Endothelial cell of umbilical vein (primary cell): Measurements from ENCODE around the gene PCGF1. TPM values are rescaled to one million over a fixed set of nuclear protein-coding genes. Genes with fewer than 3 reads are reported as not detected.

ENCODE experiments used
- BruUV-seq: library from RNA; stranded (reverse); fragments of 400-500 nt; replicated peaks from 2 replicates; lab custom pipeline; 2021; lab: Mats Ljungman, UMichigan
- CTCF ChIA-PET: fragments of 300-600, 350-600 bp; sonication (Branson Sonifier 250); formaldehyde crosslinking; loops from one replicate; lab custom pipeline; 2021; ENCODE audit warnings: antibody characterized with exemption, inconsistent platforms; lab: Charles Lee
- POLR2A ChIA-PET: fragments of 300-600, 350-600 bp; sonication (Branson Sonifier 250); formaldehyde crosslinking; loops from one replicate; lab custom pipeline; 2021; ENCODE audit warnings: antibody characterized with exemption, inconsistent platforms; lab: Charles Lee
- DNase-seq: peaks from one replicate; pipeline ENCODE4 v3.0.0-alpha.2; 2011; ENCODE audit warnings: low read depth, low spot score
- FAIRE-seq: peaks from 2 replicates; lab custom pipeline; 2011; peaks lifted over from hg19 to GRCh38; lab: Jason Lieb, UNC
- H2AFZ ChIP-seq: 2 replicates; pipeline ENCODE4 v1.6.0; 2012; ENCODE audit warnings: low read depth, low read length, control low read depth, inconsistent platforms
- H3K27ac ChIP-seq: 2 replicates; pipeline ENCODE4 v1.5.1; 2011; ENCODE audit warnings: low read depth, mild to moderate bottlenecking, control low read depth, low read length, moderate library complexity; ENCODE audit not compliant: insufficient read depth
- H3K27me3 ChIP-seq, 2 experiments: 2 replicates each; pipeline versions ENCODE4 v1.6.0 to v1.6.1; 2011; ENCODE audit warnings: low read length in 2 of 2, mixed read lengths in 1 of 2; ENCODE audit not compliant: control insufficient read depth in 2 of 2, insufficient read depth in 2 of 2
- H3K36me3 ChIP-seq, 2 experiments: 2 replicates in 1 of 2; 3 replicates in 1 of 2; pipeline ENCODE4 v1.5.1; 2011; ENCODE audit warnings: low read length in 2 of 2, mild to moderate bottlenecking in 1 of 2, moderate library complexity in 1 of 2; ENCODE audit not compliant: control insufficient read depth in 2 of 2, insufficient read depth in 2 of 2; ENCODE audit errors: extremely low read depth in 1 of 2
- H3K4me1 ChIP-seq: 3 replicates; pipeline ENCODE4 v1.5.1; 2011; ENCODE audit warnings: mild to moderate bottlenecking, low read length; ENCODE audit not compliant: control insufficient read depth, insufficient read depth; ENCODE audit errors: extremely low read depth
- H3K4me2 ChIP-seq: 2 replicates; pipeline ENCODE4 v1.6.1; 2011; ENCODE audit warnings: low read length, control low read depth, mixed read lengths; ENCODE audit not compliant: insufficient read depth
- H3K4me3 ChIP-seq, 3 experiments: fragments of 200-600 bp in 1 of 3; sonication (generic), shearing (Covaris generic) in 1 of 3; replicated peaks in 1 of 3; 2 replicates each; pipeline ENCODE4 v1.5.1; 2011 to 2016; ENCODE audit warnings: control low read depth in 3 of 3, low read length in 3 of 3, mild to moderate bottlenecking in 2 of 3, inconsistent platforms in 1 of 3, low read depth in 1 of 3, moderate library complexity in 1 of 3; ENCODE audit not compliant: insufficient read depth in 1 of 3
- H3K79me2 ChIP-seq: 2 replicates; pipeline ENCODE4 v1.6.0; 2012; ENCODE audit warnings: low read length, inconsistent platforms; ENCODE audit not compliant: control insufficient read depth, insufficient read depth
- H3K9ac ChIP-seq: replicated peaks from 2 replicates; pipeline ENCODE3; 2011; ENCODE audit warnings: low read length, control low read depth; ENCODE audit not compliant: insufficient read depth; ENCODE audit errors: extremely low read depth
- H3K9me1 ChIP-seq: replicated peaks from 3 replicates; pipeline ENCODE4 v1.6.0; 2011; ENCODE audit warnings: mild to moderate bottlenecking, low read length; ENCODE audit not compliant: control insufficient read depth, insufficient read depth; ENCODE audit errors: extremely low read depth
- H3K9me3 ChIP-seq: replicated peaks from 2 replicates; pipeline ENCODE4 v1.5.1; 2012; ENCODE audit warnings: low read length, inconsistent platforms; ENCODE audit not compliant: control insufficient read depth, insufficient read depth
- H4K20me1 ChIP-seq: replicated peaks from 2 replicates; pipeline ENCODE3; 2011; ENCODE audit warnings: mild to moderate bottlenecking, low read length; ENCODE audit not compliant: control insufficient read depth, insufficient read depth; ENCODE audit errors: extremely low read depth
- EZH2 ChIP-seq: IDR thresholded peaks from 2 replicates; pipeline ENCODE4 v1.6.1; 2012; ENCODE audit warnings: borderline replicate concordance, low read depth, mild to moderate bottlenecking, moderate library complexity, low read length, inconsistent platforms; ENCODE audit not compliant: severe bottlenecking
- GATA2 ChIP-seq: IDR thresholded peaks from 2 replicates; pipeline ENCODE4 v1.7.0; 2011; ENCODE audit warnings: low read depth, mild to moderate bottlenecking, moderate library complexity, mixed read lengths, low read length; ENCODE audit not compliant: insufficient read length, insufficient read depth
- JUN ChIP-seq: IDR thresholded peaks from 2 replicates; pipeline ENCODE4 v1.6.1; 2011; ENCODE audit warnings: borderline replicate concordance, low read depth; ENCODE audit not compliant: insufficient read length, insufficient read depth
- MAX ChIP-seq: IDR thresholded peaks from 2 replicates; pipeline ENCODE4 v1.6.1; 2011; ENCODE audit not compliant: insufficient read depth, insufficient read length
- MYC ChIP-seq: IDR thresholded peaks from one replicate; pipeline ENCODE4 v1.6.1; 2011; ENCODE audit warnings: mild to moderate bottlenecking, low read depth, low read length
- POLR2AphosphoS5 ChIP-seq: IDR thresholded peaks from 2 replicates; pipeline ENCODE4 v1.6.1; 2012; ENCODE audit warnings: low read depth, mild to moderate bottlenecking, control low read depth, low read length, moderate library complexity; ENCODE audit not compliant: insufficient read depth
- dilution Hi-C: fragments of 300-500 bp; cut with MboI; formaldehyde crosslinking; loops from one replicate; pipeline ENCODE4 v1.15.0; 2019; ENCODE audit warnings: low sequenced_read_pairs; ENCODE audit not compliant: extremely low pct_ligation_motif_present
- intact Hi-C: fragments of 100-400 bp; cut with micrococcal nuclease; formaldehyde crosslinking; loops from one replicate; pipeline ENCODE4 v1.10.0; 2022
- polyA plus RNA-seq, 4 experiments: library from polyadenylated mRNA; depleted of rRNA in 3 of 4; stranded (reverse) in 3 of 4; unstranded in 1 of 4; fragments of >200 nt; gene quantifications; 2 replicates each; pipeline versions ENCODE4 v1.2.1 to v1.2.3, GENCODE V29; 2011 to 2012; ENCODE audit warnings: missing spikeins in 1 of 4
- total RNA-seq: library from RNA; stranded (reverse); gene quantifications from 2 replicates; pipeline ENCODE4 v1.2.3, GENCODE V29; 2021

PCGF1 gene
- total and polyA plus RNA-seq, 2 donors (not counting 3 experiments of a cell fraction or from before 2014, with no cell fraction given) = 17.4 to 19.2 TPM

GRCh38 chr2:74507926-74508520 is 528 bp upstream of the PCGF1 start:
- Histone ChIP-seq H3K9me1 (no peaks in the 10 kb centered on the region), H2AFZ (peak overlapping the region; percentile 29), H4K20me1 (no peaks in the 10 kb centered on the region), H3K9ac (peak overlapping the region; percentile 69), H3K79me2 (peaks cover 4% of the 10 kb centered on the region), H3K9me3 (no peaks in the 10 kb centered on the region), H3K27me3 (peaks cover 36 to 46% of the 10 kb centered on the region in 2 experiments), H3K4me2 (peak overlapping the region; percentile 57), H3K4me1 (peaks cover 21% of the 10 kb centered on the region), H3K27ac (no peak overlapping the region), H3K4me3 (peak overlapping the region; percentile 3 to 75 (median 37)), H3K36me3 (peaks cover 0 to 4% of the 10 kb centered on the region in 2 experiments)
- no TSS peak for BruUV-seq
- FAIRE-seq (no peak), DNase-seq (peak; percentile 21)
- POLR2A ChIA-PET = interaction anchor here (1.2 kb wide), 1 partner anchor 21 kb away, joined by 3 read pairs; the partner anchor contains the start of genes AUP1 and HTRA2
- TF ChIP-seq MYC = no peak
- peak; percentile 37 for TF ChIP-seq EZH2
- CTCF ChIA-PET = interaction anchor here (0.6 to 2.5 kb wide), 4 partner anchors 24 to 86 kb away, joined by 3 to 15 read pairs (median 6); partner anchors contain the start of genes CCDC142 and TTC31
- intact Hi-C loops (loop anchor here (1.0 to 2.0 kb wide), 4 partner anchors 21 to 79 kb away; partner anchors contain the start of genes AUP1, DOK1, HTRA2 and TTC31), dilution Hi-C loops (no loop called here)

GRCh38 chr2:74505448-74506246 is 1.8 kb downstream of the PCGF1 start:
- Histone ChIP-seq H3K9ac (no peak overlapping the region), H3K9me3 (no peaks in the 10 kb centered on the region), H3K79me2 (peaks cover 4% of the 10 kb centered on the region), H4K20me1 (no peaks in the 10 kb centered on the region), H2AFZ (no peak overlapping the region), H3K4me3 (no peak overlapping the region), H3K27ac (no peak overlapping the region), H3K27me3 (peaks cover 15 to 26% of the 10 kb centered on the region in 2 experiments), H3K9me1 (no peaks in the 10 kb centered on the region), H3K4me2 (no peak overlapping the region), H3K4me1 (peaks cover 29% of the 10 kb centered on the region), H3K36me3 (peaks cover 0 to 4% of the 10 kb centered on the region in 2 experiments)
- POLR2A ChIA-PET = interaction anchor here (0.6 kb wide), 1 partner anchor 48 kb away, joined by 4 read pairs; no protein-coding TSS in a partner anchor
- DNase-seq (no peak), FAIRE-seq (no peak)
- TF ChIP-seq EZH2 (no peak), GATA2 (no peak), MAX (no peak), MYC (no peak), JUN (no peak), POLR2AphosphoS5 (no peak)
- intact Hi-C loops = loop anchor here (2.0 kb wide), 1 partner anchor 49 kb away; the partner anchor contains the start of gene DOK1
- CTCF ChIA-PET = interaction anchor here (1.9 kb wide), 1 partner anchor 26 kb away, joined by 6 read pairs; no protein-coding TSS in a partner anchor
- dilution Hi-C loops = no loop called here
- no TSS peak for BruUV-seq
